Psoas muscle (tissue), 8 donors: ENCODE data around the gene KLHL29. TPM values are rescaled to one million over a fixed set of nuclear protein-coding genes. Genes with fewer than 3 reads are reported as not detected.

ENCODE experiments used
- ATAC-seq, 4 donors: fragments of 200-7000 bp; cut with Tn5 transposase; one replicate each; pipeline ENCODE4 v1.9.1; 2020; ENCODE audit warnings: moderate library complexity in 3 of 4, mild to moderate bottlenecking in 2 of 4
- DNase-seq, 2 donors: peaks; one replicate each; pipeline ENCODE4 v3.0.0-alpha.2; 2020
- H3K27ac ChIP-seq: fragments of 200-600 bp; one replicate; pipeline ENCODE4 v1.8.0; 2022
- H3K27me3 ChIP-seq, 3 donors: fragments of 200-600 bp in 1 of 3; one replicate each; pipeline versions ENCODE4 v1.6.1 to v1.8.0; 2013 to 2022; ENCODE audit warnings: low read length in 2 of 3, mild to moderate bottlenecking in 2 of 3, moderate library complexity in 1 of 3; ENCODE audit not compliant: insufficient read depth in 3 of 3
- H3K36me3 ChIP-seq, 2 donors: fragments of 200-600 bp in 1 of 2; one replicate each; pipeline versions ENCODE4 v1.6.1 to v1.8.0; 2013 to 2022; ENCODE audit warnings: low read depth in 1 of 2, mild to moderate bottlenecking in 1 of 2, moderate library complexity in 1 of 2; ENCODE audit not compliant: insufficient read depth in 1 of 2
- H3K4me1 ChIP-seq: fragments of 200-600 bp; one replicate; pipeline ENCODE4 v1.8.0; 2022
- H3K4me3 ChIP-seq: fragments of 200-600 bp; one replicate; pipeline ENCODE4 v1.8.0; 2022; ENCODE audit warnings: mild to moderate bottlenecking
- H3K9me3 ChIP-seq: fragments of 200-600 bp; one replicate; pipeline ENCODE4 v1.8.0; 2022
- WGBS, 3 donors: extraction: QIAGEN DNeasy Blood & Tissue Kit; methylation state at CpG; one replicate each; pipeline versions ENCODE4 v1.1.6 to v1.1.7; 2013; 5-methylcytosine and 5-hydroxymethylcytosine counted together
- intact Hi-C, 2 donors: fragments of 100-400 bp; cut with DNase I; formaldehyde crosslinking; loops; one replicate each; pipeline versions ENCODE4 v1.11.0 to v1.14.2; 2022
- polyA plus RNA-seq, 3 donors: library from polyadenylated mRNA; stranded (reverse); fragments of 200-250 nt; gene quantifications; one replicate each; pipeline ENCODE4 v1.2.3, GENCODE V29; 2013
- total RNA-seq, 4 donors: library from RNA; stranded (reverse); fragmentation: NEBNext Ultra II Directional in 2 of 4; extraction: Animal tissue kit (Norgen Biotek cat#: 25700) in 2 of 4; gene quantifications; one replicate each; pipeline versions ENCODE4 v1.2.1 to v1.2.4, GENCODE V29; 2021 to 2023
- TF ChIP-seq, protein P1 (sequence below): fragments of 200-600 bp; IDR thresholded peaks from one replicate; pipeline ENCODE4 v1.8.0; 2022; ENCODE audit warnings: antibody characterized with exemption
- donor health status: healthy with polysubstance abuse.
- donor health status: DM: no; HTN: no; CAD: no; lungs with moderate emphysema.
- donor health status: Bipolar disorder and iron deficiency.
- donor health status: healthy.
- donor health status: DM: yes; HTN: yes; CAD: no.
- donor health status: DM: no; HTN: no; CAD: no.
- donor health status: DM: no; HTN: no; CAD: no.
- donor health status: DM: yes; HTN: yes; CAD: no.

The KLHL29 gene
- total and polyA plus RNA-seq, 7 donors = 4.4 to 14.1 (median 6.8) TPM

GRCh38 chr2:23590241-23590869 lies 205.4 kb downstream of the KLHL29 start:
- Histone ChIP-seq H3K4me3 (no peak overlapping the region), H3K27ac (peak overlapping the region; percentile 75), H3K4me1 (peaks cover 40% of the 10 kb centered on the region), H3K36me3 (no peaks in the 10 kb centered on the region), H3K27me3 (no peaks in the 10 kb centered on the region), H3K9me3 (no peaks in the 10 kb centered on the region)
- 78 to 86% (median 83%) methylated on average over 14 of the region's 14 CpGs for WGBS, 3 donors
- TF ChIP-seq, protein P1, sequence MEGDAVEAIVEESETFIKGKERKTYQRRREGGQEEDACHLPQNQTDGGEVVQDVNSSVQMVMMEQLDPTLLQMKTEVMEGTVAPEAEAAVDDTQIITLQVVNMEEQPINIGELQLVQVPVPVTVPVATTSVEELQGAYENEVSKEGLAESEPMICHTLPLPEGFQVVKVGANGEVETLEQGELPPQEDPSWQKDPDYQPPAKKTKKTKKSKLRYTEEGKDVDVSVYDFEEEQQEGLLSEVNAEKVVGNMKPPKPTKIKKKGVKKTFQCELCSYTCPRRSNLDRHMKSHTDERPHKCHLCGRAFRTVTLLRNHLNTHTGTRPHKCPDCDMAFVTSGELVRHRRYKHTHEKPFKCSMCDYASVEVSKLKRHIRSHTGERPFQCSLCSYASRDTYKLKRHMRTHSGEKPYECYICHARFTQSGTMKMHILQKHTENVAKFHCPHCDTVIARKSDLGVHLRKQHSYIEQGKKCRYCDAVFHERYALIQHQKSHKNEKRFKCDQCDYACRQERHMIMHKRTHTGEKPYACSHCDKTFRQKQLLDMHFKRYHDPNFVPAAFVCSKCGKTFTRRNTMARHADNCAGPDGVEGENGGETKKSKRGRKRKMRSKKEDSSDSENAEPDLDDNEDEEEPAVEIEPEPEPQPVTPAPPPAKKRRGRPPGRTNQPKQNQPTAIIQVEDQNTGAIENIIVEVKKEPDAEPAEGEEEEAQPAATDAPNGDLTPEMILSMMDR = no peak
- intact Hi-C loops = no loop called here
- DNase-seq (no peak), ATAC-seq (no peak)

DNA sequence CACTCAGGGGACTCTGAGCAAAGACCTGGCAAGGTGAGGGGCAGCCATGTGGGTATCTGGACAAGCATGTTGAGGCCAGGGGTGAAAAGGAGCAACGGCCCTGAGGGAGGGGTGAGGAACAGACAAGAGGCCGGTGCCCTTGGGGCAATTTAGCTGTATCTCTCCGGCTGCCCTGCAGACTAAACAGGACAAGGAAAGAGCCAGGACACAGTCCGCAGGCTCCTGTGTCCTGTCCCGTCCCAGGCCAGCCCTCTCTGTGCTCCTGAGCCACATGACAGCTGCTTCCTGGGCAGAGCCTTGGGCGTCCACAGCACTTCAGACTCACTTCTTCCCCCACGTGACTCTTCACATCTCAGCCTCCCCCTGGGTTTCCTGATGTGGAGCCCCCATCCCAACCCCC lies 206.1 kb downstream of the KLHL29 start:
- no peak overlapping the region for H3K27ac ChIP-seq
- TF ChIP-seq, protein P1 = no peak
- H3K4me1 ChIP-seq = peaks cover 44% of the 10 kb centered on the region
- ATAC-seq (no peak), DNase-seq (no peak)
- 55 to 81% (median 73%) methylated on average over 7 of the region's 7 CpGs for WGBS, 3 donors
- H3K9me3 ChIP-seq = no peaks in the 10 kb centered on the region
- no peak overlapping the region for H3K4me3 ChIP-seq
- no peaks in the 10 kb centered on the region for H3K27me3 ChIP-seq
- no peaks in the 10 kb centered on the region for H3K36me3 ChIP-seq
- intact Hi-C loops = no loop called here

- Histone ChIP-seq H3K36me3 (no peaks in the 10 kb centered on the region), H3K27ac (no peak overlapping the region), H3K4me1 (peaks cover 53% of the 10 kb centered on the region), H3K4me3 (no peak overlapping the region), H3K27me3 (no peaks in the 10 kb centered on the region), H3K9me3 (no peaks in the 10 kb centered on the region)
- no peak for ATAC-seq
- intact Hi-C loops = no loop called here
- no peak for DNase-seq
- 87 to 94% (median 93%) methylated on average over 9 of the region's 9 CpGs for WGBS, 3 donors
- TF ChIP-seq, protein P1 = no peak
Observed at GRCh38 chr2:23592061-23592685, 207.2 kb downstream of the KLHL29 start.

DNA sequence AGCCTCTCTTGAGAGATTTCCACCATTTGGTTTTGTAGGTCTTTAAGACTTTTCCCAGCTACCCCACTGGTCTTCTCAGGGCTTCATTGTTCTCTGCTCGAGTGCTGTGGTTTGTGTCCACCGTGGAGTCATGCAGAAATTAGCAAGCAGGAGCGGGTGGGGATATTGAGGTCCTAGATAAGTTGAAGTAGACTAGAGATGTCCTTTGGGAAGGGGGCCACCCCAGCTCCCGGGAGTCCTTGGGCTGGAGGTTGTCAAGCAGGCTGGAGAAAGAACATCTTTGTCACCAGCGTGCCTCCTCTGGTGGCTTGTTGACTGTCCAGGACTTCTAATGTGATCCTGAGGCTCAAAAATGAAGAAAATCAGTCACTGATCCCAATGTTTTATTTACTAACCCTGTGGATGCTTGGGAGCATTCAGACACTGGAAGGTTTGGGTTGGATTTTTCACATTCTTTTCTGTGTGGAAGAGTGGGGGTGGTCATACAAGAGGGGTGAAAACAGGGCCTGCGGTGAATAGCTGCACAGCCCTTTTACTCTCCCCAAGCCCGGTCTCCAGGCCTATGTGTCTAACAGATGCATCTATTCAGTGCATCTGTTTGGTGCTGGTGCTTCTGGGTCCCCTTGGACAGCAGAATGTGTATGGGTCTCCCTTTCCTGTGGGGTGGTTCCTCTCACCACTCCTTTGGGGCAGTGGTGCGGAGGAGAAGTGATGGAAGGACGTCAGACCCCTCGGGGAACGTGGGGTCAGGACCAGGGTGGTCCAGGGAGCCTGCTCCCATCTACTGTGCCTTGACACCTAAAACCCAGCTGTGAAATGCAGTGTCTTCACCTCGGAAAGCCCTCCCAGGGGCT lies 208.1 kb downstream of the KLHL29 start:
- Histone ChIP-seq H3K36me3 (no peaks in the 10 kb centered on the region), H3K27ac (no peak overlapping the region), H3K4me3 (no peak overlapping the region), H3K9me3 (no peaks in the 10 kb centered on the region), H3K4me1 (peaks cover 53% of the 10 kb centered on the region), H3K27me3 (no peaks in the 10 kb centered on the region)
- no peak for DNase-seq
- intact Hi-C loops = no loop called here
- TF ChIP-seq, protein P1 = no peak
- 95 to 96% (median 95%) methylated on average over 12 of the region's 12 CpGs for WGBS, 3 donors
- ATAC-seq = no peak
